Stomach (tissue), 9 donors: ENCODE data around the gene CXCL10. TPM values are rescaled to one million over a fixed set of nuclear protein-coding genes. Genes with fewer than 3 reads are reported as not detected.

Experiments used
- DNase-seq, 2 donors: peaks; one replicate each; pipeline versions ENCODE4 v3.0.0 to v3.0.0-alpha.2; 2013 to 2019
- H3K27ac ChIP-seq, 5 donors: fragments of 200-600 bp in 4 of 5; sonication (generic) in 4 of 5; one replicate each; pipeline ENCODE4 v1.5.1; 2013 to 2019; ENCODE audit warnings: mild to moderate bottlenecking in 1 of 5, moderate library complexity in 1 of 5
- H3K27me3 ChIP-seq, 3 donors: fragments of 200-600 bp; sonication (generic); one replicate each; pipeline ENCODE4 v1.5.1; 2017 to 2019; ENCODE audit warnings: mixed run types in 1 of 3
- H3K36me3 ChIP-seq, 4 donors: fragments of 200-600 bp; sonication (generic); 1 replicate in 3 of 4; 2 replicates in 1 of 4; pipeline ENCODE4 v1.5.1; 2016 to 2019
- H3K4me1 ChIP-seq, 4 donors: fragments of 200-600 bp; sonication (generic); one replicate each; pipeline ENCODE4 v1.5.1; 2016 to 2019
- H3K4me3 ChIP-seq, 4 donors: fragments of 200-600 bp; sonication (generic) in 3 of 4; one replicate each; pipeline ENCODE4 v1.5.1; 2016 to 2019; ENCODE audit warnings: mild to moderate bottlenecking in 1 of 4
- H3K9me3 ChIP-seq, 4 donors: fragments of 200-600 bp; sonication (generic); one replicate each; pipeline ENCODE4 v1.5.1; 2016 to 2019
- EP300 ChIP-seq: sonication (generic); formaldehyde crosslinking; IDR thresholded peaks from one replicate; pipeline ENCODE4 v1.6.1; 2017; ENCODE audit warnings: antibody characterized with exemption
- POLR2A ChIP-seq, 4 donors: fragments of 450-650 bp; IDR thresholded peaks; one replicate each; pipeline ENCODE4 v1.6.1; 2016; ENCODE audit warnings: antibody characterized with exemption in 4 of 4, control low read depth in 2 of 4, mild to moderate bottlenecking in 1 of 4, moderate library complexity in 1 of 4
- POLR2AphosphoS5 ChIP-seq, 3 donors: sonication (generic); formaldehyde crosslinking; IDR thresholded peaks; one replicate each; pipeline ENCODE4 v1.6.1; 2016; ENCODE audit warnings: antibody characterized with exemption in 3 of 3
- WGBS, 5 donors: extraction: QIAGEN DNeasy Blood & Tissue Kit in 3 of 5; methylation state at CpG; one replicate each; pipeline versions ENCODE4 v1.1.5 to v1.1.7; 2013 to 2018; 5-methylcytosine and 5-hydroxymethylcytosine counted together
- intact Hi-C: fragments of 100-400 bp; cut with DNase I; formaldehyde crosslinking; loops from one replicate; pipeline ENCODE4 v1.15.1; 2023; ENCODE audit warnings: low total_unique reads
- polyA plus RNA-seq, 3 donors: library from polyadenylated mRNA; stranded (reverse); fragments of 200-250 nt; gene quantifications; one replicate each; pipeline ENCODE4 v1.2.3, GENCODE V29; 2013
- total RNA-seq, 5 donors: library from RNA; depleted of rRNA; stranded (reverse); fragments of >200 nt; gene quantifications; one replicate each; pipeline versions ENCODE4 v1.1.0 to v1.2.3, GENCODE V29; 2014 to 2016
- TF ChIP-seq, protein P1 (sequence below), 7 experiments: fragments of 450-650 bp in 4 of 7; fragments of 200-600 bp in 3 of 7; sonication (generic) in 3 of 7; IDR thresholded peaks; one replicate each; pipeline ENCODE4 v1.5.1; 2016 to 2019; ENCODE audit warnings: antibody characterized with exemption in 7 of 7, control low read depth in 2 of 7, mild to moderate bottlenecking in 1 of 7
- donor health status: healthy with polysubstance abuse.
- donor health status: Bipolar disorder and iron deficiency.
- donor health status: healthy.

Gene CXCL10
- total and polyA plus RNA-seq, 8 donors = 0.92 to 25.6 (median 2.7) TPM; not detected in 4

DNA sequence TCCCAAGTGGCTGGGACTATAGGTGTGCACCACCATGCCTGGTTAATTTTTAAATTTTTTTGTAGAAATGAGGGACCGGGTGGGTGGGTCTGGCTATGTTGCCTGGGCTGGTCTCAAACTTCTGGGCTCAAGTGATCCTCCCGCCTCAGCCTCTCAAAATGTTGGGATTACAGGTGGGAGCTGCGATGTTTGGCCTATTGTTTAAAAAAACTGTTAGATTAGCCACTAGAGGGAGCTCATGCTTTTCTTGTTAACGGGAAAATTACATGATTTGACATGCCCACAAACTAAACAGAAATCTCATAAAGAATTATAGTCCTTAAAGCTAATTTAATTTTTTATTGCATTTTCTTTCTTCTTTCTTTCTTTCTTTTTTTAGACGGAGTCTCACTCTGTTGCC is 27.6 kb downstream of the CXCL10 start:
- peak in 1 of 2 donors; percentile 78 for DNase-seq
- peaks cover 0 to 6% (median 3%) of the 10 kb centered on the region in 4 donors for H3K4me1 ChIP-seq
- H3K27ac ChIP-seq = no peak overlapping the region
- no peaks in the 10 kb centered on the region for H3K9me3 ChIP-seq
- H3K4me3 ChIP-seq = no peak overlapping the region
- TF ChIP-seq, protein P1, sequence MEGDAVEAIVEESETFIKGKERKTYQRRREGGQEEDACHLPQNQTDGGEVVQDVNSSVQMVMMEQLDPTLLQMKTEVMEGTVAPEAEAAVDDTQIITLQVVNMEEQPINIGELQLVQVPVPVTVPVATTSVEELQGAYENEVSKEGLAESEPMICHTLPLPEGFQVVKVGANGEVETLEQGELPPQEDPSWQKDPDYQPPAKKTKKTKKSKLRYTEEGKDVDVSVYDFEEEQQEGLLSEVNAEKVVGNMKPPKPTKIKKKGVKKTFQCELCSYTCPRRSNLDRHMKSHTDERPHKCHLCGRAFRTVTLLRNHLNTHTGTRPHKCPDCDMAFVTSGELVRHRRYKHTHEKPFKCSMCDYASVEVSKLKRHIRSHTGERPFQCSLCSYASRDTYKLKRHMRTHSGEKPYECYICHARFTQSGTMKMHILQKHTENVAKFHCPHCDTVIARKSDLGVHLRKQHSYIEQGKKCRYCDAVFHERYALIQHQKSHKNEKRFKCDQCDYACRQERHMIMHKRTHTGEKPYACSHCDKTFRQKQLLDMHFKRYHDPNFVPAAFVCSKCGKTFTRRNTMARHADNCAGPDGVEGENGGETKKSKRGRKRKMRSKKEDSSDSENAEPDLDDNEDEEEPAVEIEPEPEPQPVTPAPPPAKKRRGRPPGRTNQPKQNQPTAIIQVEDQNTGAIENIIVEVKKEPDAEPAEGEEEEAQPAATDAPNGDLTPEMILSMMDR (IDR thresholded peaks at IDR 0.05) = peak in 5 of 7 experiments; percentile 18 to 72 (median 51)
- TF ChIP-seq EP300 = no peak
- H3K36me3 ChIP-seq = no peaks in the 10 kb centered on the region
- no peaks in the 10 kb centered on the region for H3K27me3 ChIP-seq
- 6 to 13% (median 10%) methylated on average over 5 of the region's 5 CpGs for WGBS, 5 donors
- intact Hi-C loops = no loop called here

DNA sequence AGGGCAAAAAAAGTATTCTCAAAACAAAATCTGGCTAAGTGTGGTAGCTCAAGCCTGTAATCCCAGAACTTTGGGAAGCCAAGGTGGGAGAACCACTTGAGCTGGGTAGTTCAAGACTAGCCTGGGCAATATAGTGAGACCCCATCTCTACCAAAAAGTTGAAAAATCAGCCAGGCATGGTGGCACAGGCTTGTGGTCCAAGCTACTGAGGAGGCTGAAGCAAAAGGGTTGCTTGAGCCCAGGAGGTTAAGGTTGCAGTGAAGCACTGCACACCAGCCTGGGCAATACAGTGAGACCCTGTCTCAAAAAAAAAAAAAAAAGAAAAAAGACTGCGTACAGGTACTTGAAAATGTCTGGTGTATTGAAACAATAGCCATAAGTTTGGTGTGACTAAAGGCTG is 30.8 kb downstream of the CXCL10 start:
- H3K27ac ChIP-seq = no peak overlapping the region
- intact Hi-C loops = loop anchor here (5.0 kb wide), 1 partner anchor 75 kb away; no protein-coding TSS in a partner anchor
- H3K9me3 ChIP-seq = no peaks in the 10 kb centered on the region
- H3K27me3 ChIP-seq = no peaks in the 10 kb centered on the region
- no peak for DNase-seq
- no peak overlapping the region for H3K4me3 ChIP-seq
- H3K36me3 ChIP-seq = no peaks in the 10 kb centered on the region
- WGBS, 5 donors = 76 to 100% (median 87%) methylated on average over 1 of the region's 1 CpG
- no peak for TF ChIP-seq EP300
- TF ChIP-seq POLR2A (IDR thresholded peaks at IDR 0.05) = no peak
- TF ChIP-seq POLR2AphosphoS5 (IDR thresholded peaks at IDR 0.05) = no peak
- TF ChIP-seq, protein P1 (IDR thresholded peaks at IDR 0.05) = no peak
- H3K4me1 ChIP-seq = peaks cover 15 to 33% (median 24%) of the 10 kb centered on the region in 4 donors

DNA sequence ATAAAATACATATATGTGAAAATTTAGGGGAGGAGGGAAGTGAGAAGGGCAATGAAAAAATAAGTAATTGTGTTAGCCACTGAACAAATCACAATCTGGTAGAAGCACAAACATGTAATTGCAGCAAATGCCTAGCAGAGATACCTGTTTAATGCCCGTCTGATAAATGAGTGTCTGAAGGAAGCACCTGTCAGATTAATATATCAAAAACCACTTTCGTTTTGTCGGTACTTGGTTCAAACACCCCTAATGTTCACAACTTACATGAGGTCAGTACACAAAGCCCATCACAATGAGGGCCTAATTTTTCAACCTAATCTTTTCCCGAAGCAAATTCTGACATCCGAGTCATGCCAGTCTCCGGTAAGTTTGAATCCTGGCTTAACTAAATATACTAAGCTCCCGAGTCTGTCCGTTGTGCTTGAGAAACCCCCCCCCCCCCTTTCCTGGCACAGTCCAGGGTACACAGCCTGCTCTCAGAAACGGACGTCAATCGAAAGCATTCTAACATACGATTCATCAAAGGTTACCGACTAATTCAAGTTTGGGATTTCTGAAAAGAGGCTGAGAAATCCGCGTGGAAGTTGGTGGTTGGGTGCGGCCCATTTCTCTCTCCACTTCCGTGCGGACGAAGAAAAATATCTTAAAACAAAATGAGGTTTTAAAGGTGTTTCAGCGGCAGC is 33.3 kb downstream of the CXCL10 start:
- peak overlapping the region; percentile 58 to 96 (median 78) for H3K4me3 ChIP-seq
- H3K4me1 ChIP-seq = peaks cover 15 to 50% (median 34%) of the 10 kb centered on the region in 4 donors
- 1% methylated on average over 20 of the region's 20 CpGs for WGBS, 5 donors
- peak in 1 of 2 donors; percentile 31 for DNase-seq
- no peaks in the 10 kb centered on the region for H3K36me3 ChIP-seq
- no peaks in the 10 kb centered on the region for H3K27me3 ChIP-seq
- peak overlapping the region in 4 of 5 donors; percentile 60 to 81 (median 74) for H3K27ac ChIP-seq
- H3K9me3 ChIP-seq = no peaks in the 10 kb centered on the region
- intact Hi-C loops = loop anchor here (5.0 kb wide), 1 partner anchor 77 kb away; no protein-coding TSS in a partner anchor
- TF ChIP-seq POLR2AphosphoS5 (IDR thresholded peaks at IDR 0.05) = no peak
- TF ChIP-seq, protein P1 (IDR thresholded peaks at IDR 0.05) = no peak
- no peak for TF ChIP-seq POLR2A (IDR thresholded peaks at IDR 0.05)
- no peak for TF ChIP-seq EP300

DNA sequence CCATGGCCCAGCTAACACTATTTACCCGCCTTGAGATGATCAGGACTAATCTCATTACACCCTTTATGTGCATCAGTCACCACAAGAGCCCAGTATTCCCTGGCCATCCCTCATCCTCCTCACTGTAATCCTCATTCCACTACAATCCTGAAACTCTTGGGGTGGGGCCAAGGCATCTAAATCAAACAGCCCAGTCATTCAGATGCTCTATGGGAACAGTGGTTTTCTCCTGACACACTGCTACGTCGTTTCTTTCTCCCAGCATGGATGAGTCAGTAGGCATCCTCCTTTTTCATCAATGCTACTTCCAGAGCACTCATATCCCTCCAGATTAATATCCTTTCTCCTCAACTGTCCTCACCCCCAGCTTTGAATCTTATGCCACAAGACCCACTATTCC is 38.2 kb downstream of the CXCL10 start:
- H3K9me3 ChIP-seq = no peaks in the 10 kb centered on the region
- intact Hi-C loops = no loop called here
- no peak for DNase-seq

More for the DNA sequence above, 38.2 kb downstream of the CXCL10 start:
- 76 to 92% (median 82%) methylated on average over 3 of the region's 3 CpGs for WGBS, 5 donors
- TF ChIP-seq POLR2A (IDR thresholded peaks at IDR 0.05) (no peak), EP300 (no peak), POLR2AphosphoS5 (IDR thresholded peaks at IDR 0.05) (no peak)
- TF ChIP-seq, protein P1 (IDR thresholded peaks at IDR 0.05) = no peak
- Histone ChIP-seq H3K27me3 (no peaks in the 10 kb centered on the region), H3K27ac (no peak overlapping the region), H3K36me3 (peaks cover 7 to 31% (median 20%) of the 10 kb centered on the region in 4 donors), H3K4me3 (no peak overlapping the region), H3K4me1 (peaks cover 15 to 47% (median 29%) of the 10 kb centered on the region in 4 donors)
